GM12875 (cell line): ENCODE results near the gene SNX20.

Experiments
- H3K4me3 ChIP-seq: one replicate; pipeline ENCODE4 v1.5.1; 2011; ENCODE audit warnings: low read depth, low read length, control low read depth
- CTCF ChIP-seq: IDR thresholded peaks from 2 replicates; pipeline ENCODE4 v1.5.1; 2011; ENCODE audit warnings: low read depth, mild to moderate bottlenecking, control low read depth, inconsistent platforms, low read length, moderate library complexity, borderline replicate concordance; ENCODE audit not compliant: insufficient read depth

SNX20 gene

DNA sequence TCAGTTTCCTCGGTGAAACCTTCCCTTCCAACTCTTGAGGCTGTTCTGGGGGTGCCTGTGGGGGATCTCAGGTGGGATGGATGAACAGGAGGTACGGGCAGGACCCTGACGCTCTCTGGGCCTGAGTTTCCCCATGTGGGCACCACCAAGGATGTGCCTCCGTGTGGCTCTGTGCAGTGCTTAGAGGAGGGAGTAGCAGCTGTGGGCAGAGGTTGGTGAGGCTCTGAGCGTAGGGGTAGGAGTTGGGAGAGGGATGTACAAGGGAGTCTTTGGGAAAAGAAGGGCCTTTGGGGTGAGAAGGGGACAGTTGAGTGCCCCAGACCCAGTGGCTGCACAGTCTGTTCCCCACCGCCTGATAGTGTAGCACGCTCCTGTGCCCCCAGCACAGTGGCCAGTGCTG, 59.1 kb downstream of the SNX20 start:
- no peak overlapping the region for H3K4me3 ChIP-seq
- TF ChIP-seq CTCF, result no peak
